SK-N-SH (cell line): Measurements from ENCODE around the gene AP3S1. TPM values are rescaled to one million over a fixed set of nuclear protein-coding genes. Genes with fewer than 3 reads are reported as not detected.

Source experiments
- CTCF ChIA-PET: fragments of 300-600, 350-600 bp; formaldehyde crosslinking; extraction: SDS; loops from one replicate; lab custom pipeline; 2021; lab: Yijun Ruan, JAX
- POLR2A ChIA-PET: fragments of 350-600 bp; sonication (Branson Sonifier 250); formaldehyde crosslinking; extraction: SDS; loops from one replicate; lab custom pipeline; 2020; ENCODE audit warnings: antibody characterized with exemption, inconsistent platforms; lab: Yijun Ruan, JAX
- DNase-seq: peaks from one replicate; pipeline ENCODE4 v3.0.0; 2012
- H2AFZ ChIP-seq: fragments of 200-600 bp; sonication (generic); 2 replicates; pipeline ENCODE4 v1.8.1; 2016; ENCODE audit warnings: antibody characterized with exemption, mild to moderate bottlenecking, low read depth
- H3F3A ChIP-seq: fragments of 200-600 bp; sonication (generic); replicated peaks from 2 replicates; pipeline ENCODE3; 2016; ENCODE audit warnings: antibody characterized with exemption, mild to moderate bottlenecking; ENCODE audit not compliant: insufficient read depth
- H3K27ac ChIP-seq, 2 experiments: fragments of 200-500 bp in 1 of 2; fragments of 200-600 bp in 1 of 2; sonication (Bioruptor generic) in 1 of 2; sonication (generic), shearing (Covaris generic) in 1 of 2; 2 replicates each; pipeline versions ENCODE4 v1.5.1 to v1.6.1; 2014 to 2016; ENCODE audit warnings: low read depth in 2 of 2, inconsistent platforms in 1 of 2, low read length in 1 of 2, mild to moderate bottlenecking in 1 of 2, mixed read lengths in 1 of 2
- H3K27me3 ChIP-seq: fragments of 200-600 bp; sonication (generic), shearing (Covaris generic); 2 replicates; pipeline ENCODE4 v1.6.1; 2016; ENCODE audit warnings: mixed run types; ENCODE audit not compliant: insufficient read depth
- H3K36me3 ChIP-seq, 2 experiments: fragments of 200-500 bp in 1 of 2; fragments of 200-600 bp in 1 of 2; sonication (Bioruptor generic) in 1 of 2; sonication (generic) in 1 of 2; replicated peaks in 1 of 2; 2 replicates each; pipeline versions ENCODE3 to v1.5.1; 2014 to 2016; ENCODE audit warnings: low read length in 1 of 2, mild to moderate bottlenecking in 1 of 2; ENCODE audit not compliant: insufficient read depth in 2 of 2, control insufficient read depth in 1 of 2
- H3K4me1 ChIP-seq, 2 experiments: fragments of 200-500 bp in 1 of 2; fragments of 200-600 bp in 1 of 2; sonication (Bioruptor generic) in 1 of 2; sonication (generic), shearing (Covaris generic) in 1 of 2; 2 replicates each; pipeline versions ENCODE4 v1.5.1 to v1.6.1; 2014 to 2016; ENCODE audit warnings: low read depth in 1 of 2, low read length in 1 of 2, mixed run types in 1 of 2; ENCODE audit not compliant: insufficient read depth in 2 of 2, control insufficient read depth in 1 of 2
- H3K4me2 ChIP-seq: fragments of 200-600 bp; sonication (generic), shearing (Covaris generic); 2 replicates; pipeline ENCODE4 v1.6.1; 2017; ENCODE audit warnings: mixed run types
- H3K4me3 ChIP-seq, 2 experiments: fragments of 200-500 bp in 1 of 2; fragments of 200-600 bp in 1 of 2; sonication (Bioruptor generic) in 1 of 2; sonication (generic), shearing (Covaris generic) in 1 of 2; 2 replicates each; pipeline versions ENCODE4 v1.5.1 to v1.8.1; 2014 to 2016; ENCODE audit warnings: low read depth in 2 of 2, inconsistent platforms in 1 of 2, low read length in 1 of 2, mild to moderate bottlenecking in 1 of 2, mixed read lengths in 1 of 2, moderate library complexity in 1 of 2
- H3K79me2 ChIP-seq: fragments of 200-600 bp; sonication (generic); 2 replicates; pipeline ENCODE4 v1.8.1; 2017; ENCODE audit warnings: mild to moderate bottlenecking; ENCODE audit not compliant: insufficient read depth
- H3K9ac ChIP-seq: fragments of 200-600 bp; sonication (generic); 2 replicates; pipeline ENCODE4 v1.6.1; 2017; ENCODE audit warnings: mixed run types
- H3K9me2 ChIP-seq: fragments of 200-600 bp; sonication (generic); 2 replicates; pipeline ENCODE4 v1.6.1; 2017; ENCODE audit warnings: mixed run types
- H3K9me3 ChIP-seq: fragments of 200-600 bp; sonication (generic); 2 replicates; pipeline ENCODE4 v1.6.1; 2017; ENCODE audit warnings: mixed run types, mild to moderate bottlenecking, moderate library complexity
- H4K20me1 ChIP-seq: fragments of 200-600 bp; sonication (generic); 2 replicates; pipeline ENCODE4 v1.6.1; 2017; ENCODE audit warnings: mild to moderate bottlenecking, mixed run types; ENCODE audit not compliant: insufficient read depth
- EP300 ChIP-seq, 2 experiments: IDR thresholded peaks; 2 replicates each; pipeline versions ENCODE4 v1.4.0 to v1.6.1; 2012; ENCODE audit warnings: borderline replicate concordance in 1 of 2, low read depth in 1 of 2, low read length in 1 of 2
- FOXM1 ChIP-seq: IDR thresholded peaks from 2 replicates; pipeline ENCODE4 v1.4.0; 2012; ENCODE audit warnings: low read depth, mild to moderate bottlenecking
- RFX5 ChIP-seq: IDR thresholded peaks from 2 replicates; pipeline ENCODE4 v1.6.1; 2012; ENCODE audit warnings: mild to moderate bottlenecking, improper control_type of control experiment, low read length
- WGBS: methylation state at CpG from one replicate; pipeline ENCODE4 v1.1.6; 2017; ENCODE audit warnings: low lambda C conversion rate; 5-methylcytosine and 5-hydroxymethylcytosine counted together
- polyA plus RNA-seq, 3 experiments: library from polyadenylated mRNA; depleted of rRNA; stranded (reverse); fragments of >200 nt; gene quantifications; 2 replicates each; pipeline ENCODE4 v1.2.3, GENCODE V29; 2012
- TF ChIP-seq, protein P1 (sequence below): IDR thresholded peaks from 2 replicates; pipeline ENCODE4; 2012

AP3S1 gene
- polyA plus RNA-seq, 1 of the 3 experiments (the other 2 are of a cell fraction) = 21.6 TPM

DNA sequence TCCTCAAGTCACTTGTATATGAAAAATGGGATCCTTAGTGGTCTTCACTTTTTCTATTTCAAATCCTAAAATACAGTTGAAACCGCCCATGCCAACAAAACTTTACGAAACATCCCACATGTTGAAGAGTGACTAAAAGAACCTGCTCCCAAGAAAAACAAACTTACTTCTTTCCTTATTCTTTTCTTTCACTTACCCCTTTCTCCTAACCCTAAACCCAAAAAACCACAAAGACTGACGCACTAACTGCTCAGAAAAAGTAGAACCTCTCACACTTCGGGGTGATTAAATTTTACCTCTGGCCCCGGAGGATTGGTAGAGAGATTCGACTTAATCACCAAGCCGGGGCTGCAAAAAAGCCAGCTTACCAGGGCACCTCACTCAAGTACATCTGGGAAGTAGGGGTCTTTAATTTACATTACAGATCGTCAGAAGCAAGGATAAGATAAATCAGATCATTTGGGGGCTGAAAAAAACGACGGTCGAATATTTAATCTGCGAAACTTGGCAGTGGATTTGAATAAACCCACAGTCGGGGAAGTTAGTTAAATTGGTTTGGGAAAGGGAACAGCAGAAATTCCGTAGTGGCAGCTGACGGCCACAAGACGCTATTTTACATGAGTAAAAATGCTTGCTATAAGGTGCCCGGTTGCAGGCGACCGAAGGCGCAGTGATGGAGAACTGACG, 26.6 kb upstream of the AP3S1 start:
- Histone ChIP-seq H3K4me1 (peaks cover 0 to 13% of the 10 kb centered on the region in 2 experiments; a peak in 3 of 4 replicates), H3K9me3 (no peaks in the 10 kb centered on the region), H3K27ac (no peak overlapping the region), H3K9ac (no peak overlapping the region), H3K4me3 (peak overlapping the region; percentile 54 to 55; a peak in 3 of 4 replicates), H3K4me2 (peak overlapping the region; percentile 80), H3K36me3 (no peaks in the 10 kb centered on the region), H2AFZ (no peak overlapping the region), H3F3A (peaks cover 14% of the 10 kb centered on the region), H4K20me1 (no peaks in the 10 kb centered on the region), H3K27me3 (peaks cover 35% of the 10 kb centered on the region), H3K9me2 (no peaks in the 10 kb centered on the region), H3K79me2 (no peaks in the 10 kb centered on the region)
- DNase-seq = peak; percentile 17
- CTCF ChIA-PET = interaction anchor here (0.7 to 2.4 kb wide), 5 partner anchors 15 to 254 kb away, joined by 3 to 11 read pairs (median 4); no protein-coding TSS in a partner anchor
- POLR2A ChIA-PET = interaction anchor here (1.2 kb wide), 1 partner anchor 190 kb away, joined by 3 read pairs; the partner anchor contains the start of gene TMED7
- no peak for TF ChIP-seq EP300 (IDR thresholded peaks at IDR 0.05; ENCODE audit: borderline replicate concordance in 1 of 2, low read depth in 1 of 2, low read length in 1 of 2)
- TF ChIP-seq, protein P1, sequence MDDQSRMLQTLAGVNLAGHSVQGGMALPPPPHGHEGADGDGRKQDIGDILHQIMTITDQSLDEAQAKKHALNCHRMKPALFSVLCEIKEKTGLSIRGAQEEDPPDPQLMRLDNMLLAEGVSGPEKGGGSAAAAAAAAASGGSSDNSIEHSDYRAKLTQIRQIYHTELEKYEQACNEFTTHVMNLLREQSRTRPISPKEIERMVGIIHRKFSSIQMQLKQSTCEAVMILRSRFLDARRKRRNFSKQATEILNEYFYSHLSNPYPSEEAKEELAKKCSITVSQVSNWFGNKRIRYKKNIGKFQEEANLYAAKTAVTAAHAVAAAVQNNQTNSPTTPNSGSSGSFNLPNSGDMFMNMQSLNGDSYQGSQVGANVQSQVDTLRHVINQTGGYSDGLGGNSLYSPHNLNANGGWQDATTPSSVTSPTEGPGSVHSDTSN = no peak
- WGBS = 38% methylated on average over 21 of the region's 21 CpGs

DNA sequence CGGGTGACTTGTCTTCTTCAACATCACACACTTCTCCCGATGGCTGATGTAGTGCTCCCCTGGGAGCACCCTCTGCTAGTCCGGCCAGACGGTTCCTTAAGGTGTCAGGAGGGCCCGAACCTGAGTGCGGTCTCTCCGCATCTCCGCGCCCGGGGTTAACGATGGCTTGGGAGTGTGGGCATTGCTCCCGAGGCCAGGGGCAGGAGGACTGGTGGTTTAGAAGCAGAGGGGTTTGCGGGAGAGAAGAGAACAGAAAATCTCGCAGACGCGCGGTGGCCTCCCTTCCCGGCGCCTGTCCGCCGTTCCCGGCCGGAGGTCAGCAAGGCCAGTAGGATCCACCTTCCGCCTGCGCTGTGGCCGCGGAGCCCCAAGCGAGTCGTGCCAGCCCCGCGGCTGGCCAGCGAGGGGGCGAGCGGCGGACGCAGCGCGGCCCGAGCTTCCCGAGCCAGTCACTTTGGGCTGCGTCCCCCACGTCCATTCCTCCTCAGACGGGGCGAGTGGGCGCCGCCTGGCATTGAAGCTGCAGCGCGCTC, 26.0 kb upstream of the AP3S1 start:
- no peak for TF ChIP-seq RFX5
- TF ChIP-seq, protein P1 = no peak
- no peak for TF ChIP-seq FOXM1
- peak; percentile 67 for DNase-seq
- Histone ChIP-seq H3K4me3 (peak overlapping the region; percentile 54 to 55), H2AFZ (peak overlapping the region; percentile 84; the same call in 1 of the 2 replicates), H4K20me1 (no peaks in the 10 kb centered on the region), H3K27ac (peak overlapping the region in 1 of 2 experiments; percentile 69; a peak in 1 of 4 replicates), H3K27me3 (peaks cover 35% of the 10 kb centered on the region), H3K9me3 (no peaks in the 10 kb centered on the region), H3K9ac (no peak overlapping the region), H3K79me2 (no peaks in the 10 kb centered on the region), H3K4me1 (peaks cover 0 to 13% of the 10 kb centered on the region in 2 experiments; a peak in 2 of 4 replicates), H3F3A (peaks cover 8% of the 10 kb centered on the region), H3K36me3 (no peaks in the 10 kb centered on the region), H3K9me2 (no peaks in the 10 kb centered on the region), H3K4me2 (peak overlapping the region; percentile 80)
- ChIA-PET POLR2A (interaction anchor here (1.2 kb wide), 1 partner anchor 190 kb away, joined by 3 read pairs; the partner anchor contains the start of gene TMED7), CTCF (interaction anchor here (0.7 to 2.4 kb wide), 4 partner anchors 16 to 253 kb away, joined by 3 to 11 read pairs (median 8); no protein-coding TSS in a partner anchor)
- WGBS = 10% methylated on average over 17 of the region's 48 CpGs
